ENCODE data around the gene SCART1. TPM values are rescaled to one million over a fixed set of nuclear protein-coding genes. Genes with fewer than 3 reads are reported as not detected.

Gene SCART1
- total and polyA plus RNA-seq, 2 donors (not counting 3 experiments of a cell fraction or from before 2014, with no cell fraction given): 0.90 to 1.0 TPM

GRCh38 chr10:133405844-133406527 lies 47.8 kb upstream of the SCART1 start:
- H3K4me3 ChIP-seq (replicated peaks in 1 of 3; ENCODE audit: insufficient read depth in 1 of 3, low read depth in 1 of 3, low read length in 3 of 3): no peak overlapping the region
- H3K9me1 ChIP-seq (replicated peaks; ENCODE audit: control insufficient read depth, extremely low read depth, insufficient read depth, low read length): peaks cover 2% of the 10 kb centered on the region
- BruUV-seq (replicated peaks): no TSS peak
- no peaks in the 10 kb centered on the region for H4K20me1 ChIP-seq (replicated peaks; ENCODE audit: control insufficient read depth, extremely low read depth, insufficient read depth, low read length)
- intact Hi-C loops (cut with micrococcal nuclease): no loop called here
- H3K79me2 ChIP-seq (ENCODE audit: control insufficient read depth, insufficient read depth, low read length): peaks cover 58% of the 10 kb centered on the region
- dilution Hi-C loops (cut with MboI; ENCODE audit: extremely low pct_ligation_motif_present, low sequenced_read_pairs): no loop called here
- peaks cover 11 to 20% of the 10 kb centered on the region in 2 experiments for H3K36me3 ChIP-seq (ENCODE audit: control insufficient read depth in 2 of 2, extremely low read depth in 1 of 2, insufficient read depth in 2 of 2, low read length in 2 of 2)
- DNase-seq (ENCODE audit: low read depth, low spot score) (no peak), FAIRE-seq (no peak)
- H2AFZ ChIP-seq (ENCODE audit: low read depth, low read length): no peak overlapping the region
- no peaks in the 10 kb centered on the region for H3K4me1 ChIP-seq (ENCODE audit: control insufficient read depth, extremely low read depth, insufficient read depth, low read length)
- H3K9me3 ChIP-seq (replicated peaks; ENCODE audit: control insufficient read depth, insufficient read depth, low read length): no peaks in the 10 kb centered on the region
- ChIA-PET POLR2A (no interaction called here), CTCF (no interaction called here)
- TF ChIP-seq, protein P1, sequence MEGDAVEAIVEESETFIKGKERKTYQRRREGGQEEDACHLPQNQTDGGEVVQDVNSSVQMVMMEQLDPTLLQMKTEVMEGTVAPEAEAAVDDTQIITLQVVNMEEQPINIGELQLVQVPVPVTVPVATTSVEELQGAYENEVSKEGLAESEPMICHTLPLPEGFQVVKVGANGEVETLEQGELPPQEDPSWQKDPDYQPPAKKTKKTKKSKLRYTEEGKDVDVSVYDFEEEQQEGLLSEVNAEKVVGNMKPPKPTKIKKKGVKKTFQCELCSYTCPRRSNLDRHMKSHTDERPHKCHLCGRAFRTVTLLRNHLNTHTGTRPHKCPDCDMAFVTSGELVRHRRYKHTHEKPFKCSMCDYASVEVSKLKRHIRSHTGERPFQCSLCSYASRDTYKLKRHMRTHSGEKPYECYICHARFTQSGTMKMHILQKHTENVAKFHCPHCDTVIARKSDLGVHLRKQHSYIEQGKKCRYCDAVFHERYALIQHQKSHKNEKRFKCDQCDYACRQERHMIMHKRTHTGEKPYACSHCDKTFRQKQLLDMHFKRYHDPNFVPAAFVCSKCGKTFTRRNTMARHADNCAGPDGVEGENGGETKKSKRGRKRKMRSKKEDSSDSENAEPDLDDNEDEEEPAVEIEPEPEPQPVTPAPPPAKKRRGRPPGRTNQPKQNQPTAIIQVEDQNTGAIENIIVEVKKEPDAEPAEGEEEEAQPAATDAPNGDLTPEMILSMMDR (IDR thresholded peaks at IDR 0.05; ENCODE audit: extremely low read depth in 1 of 2, insufficient read depth in 1 of 2, low read depth in 1 of 2, low read length in 2 of 2): no peak
- TF ChIP-seq EZH2 (IDR thresholded peaks at IDR 0.05; ENCODE audit: borderline replicate concordance, low read depth, low read length, severe bottlenecking) (no peak), GATA2 (IDR thresholded peaks at IDR 0.05; ENCODE audit: insufficient read depth, insufficient read length, low read depth, low read length) (no peak), FOS (IDR thresholded peaks at IDR 0.05; ENCODE audit: borderline replicate concordance, insufficient read depth, low read length) (no peak), MYC (IDR thresholded peaks at IDR 0.05; ENCODE audit: low read depth, low read length) (no peak), POLR2A (IDR thresholded peaks at IDR 0.05; ENCODE audit: low read depth, low read length) (no peak), POLR2AphosphoS5 (IDR thresholded peaks at IDR 0.05; ENCODE audit: insufficient read depth, low read depth, low read length) (no peak), JUN (IDR thresholded peaks at IDR 0.05; ENCODE audit: borderline replicate concordance, insufficient read depth, insufficient read length, low read depth) (no peak)
- TF ChIP-seq, protein P2, sequence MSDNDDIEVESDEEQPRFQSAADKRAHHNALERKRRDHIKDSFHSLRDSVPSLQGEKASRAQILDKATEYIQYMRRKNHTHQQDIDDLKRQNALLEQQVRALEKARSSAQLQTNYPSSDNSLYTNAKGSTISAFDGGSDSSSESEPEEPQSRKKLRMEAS (IDR thresholded peaks at IDR 0.05; ENCODE audit: insufficient read depth, insufficient read length): no peak
- no peak overlapping the region for H3K27ac ChIP-seq (ENCODE audit: insufficient read depth, low read depth, low read length)
- H3K9ac ChIP-seq (replicated peaks; ENCODE audit: extremely low read depth, insufficient read depth, low read length): no peak overlapping the region
- no peaks in the 10 kb centered on the region for H3K27me3 ChIP-seq (ENCODE audit: control insufficient read depth in 2 of 2, insufficient read depth in 2 of 2, low read length in 2 of 2)
- no peak overlapping the region for H3K4me2 ChIP-seq (ENCODE audit: insufficient read depth, low read length)
